NCI-H510A treated with DMSO at 0.1 percent for 48 hours (cell line): Measurements from ENCODE around the gene MAMDC2.

ENCODE experiments used
- DNase-seq: peaks from one replicate; lab custom pipeline; 2025; lab: John Stamatoyannopoulos, UW

The MAMDC2 gene

DNA sequence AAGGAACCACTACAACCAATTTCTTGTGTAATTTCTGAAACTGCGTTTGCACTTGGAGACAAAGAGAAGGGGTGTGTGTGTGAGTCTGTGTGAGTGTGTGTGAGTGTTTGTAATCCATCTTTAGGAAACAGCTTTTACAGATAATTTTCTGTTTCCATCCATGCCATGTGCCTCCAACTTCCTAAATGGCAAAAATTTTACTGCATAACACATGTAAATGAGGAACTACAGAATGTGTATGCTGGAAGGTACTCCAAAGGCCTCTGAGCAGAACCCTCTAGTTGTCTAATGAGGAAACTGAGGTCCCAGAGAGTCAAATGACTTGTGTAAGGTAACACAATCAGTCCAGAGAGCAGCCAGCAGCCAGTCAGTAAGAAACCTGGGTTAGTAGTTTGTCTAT, 20.8 kb downstream of the MAMDC2 start:
- no peak for DNase-seq

DNA sequence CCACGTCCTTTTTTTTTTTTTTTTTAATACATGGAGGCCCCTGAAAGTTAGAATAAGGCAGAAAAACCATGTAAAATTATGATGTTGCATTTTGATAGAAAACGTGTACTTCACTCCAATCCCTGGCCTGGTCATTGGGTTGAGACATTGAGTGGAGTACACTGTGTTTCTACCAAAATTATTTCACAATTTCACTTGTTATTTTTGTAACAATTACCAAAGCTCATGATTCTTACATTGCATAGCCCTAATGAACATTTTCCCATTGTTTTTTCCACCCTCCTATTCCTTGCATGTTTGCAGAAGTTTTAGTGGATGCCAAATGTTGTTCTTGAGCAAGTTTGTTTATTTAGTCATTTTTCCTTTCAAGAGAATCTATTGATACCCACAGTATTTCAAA, 21.9 kb downstream of the MAMDC2 start:
- no peak for DNase-seq

DNA sequence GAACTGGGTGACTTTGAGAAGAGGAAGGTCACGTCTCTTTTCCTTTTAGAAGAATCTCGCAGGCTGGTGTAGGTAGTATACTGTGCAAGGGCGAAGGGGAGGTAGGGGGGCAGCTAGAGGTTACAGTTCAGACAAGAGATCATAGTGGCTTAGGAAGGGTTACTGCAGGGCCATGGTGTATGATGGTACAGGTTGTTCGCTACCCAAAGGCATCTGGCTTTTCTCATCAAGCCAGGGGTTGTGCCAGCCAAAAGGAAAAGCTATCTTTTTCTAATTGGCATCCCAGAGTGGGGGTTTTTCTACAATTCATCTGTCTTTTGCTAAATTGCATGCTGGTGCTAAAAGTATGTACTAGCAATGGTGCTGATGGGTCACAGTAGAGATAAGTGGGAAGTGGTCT, 22.8 kb downstream of the MAMDC2 start:
- DNase-seq: no peak

DNA sequence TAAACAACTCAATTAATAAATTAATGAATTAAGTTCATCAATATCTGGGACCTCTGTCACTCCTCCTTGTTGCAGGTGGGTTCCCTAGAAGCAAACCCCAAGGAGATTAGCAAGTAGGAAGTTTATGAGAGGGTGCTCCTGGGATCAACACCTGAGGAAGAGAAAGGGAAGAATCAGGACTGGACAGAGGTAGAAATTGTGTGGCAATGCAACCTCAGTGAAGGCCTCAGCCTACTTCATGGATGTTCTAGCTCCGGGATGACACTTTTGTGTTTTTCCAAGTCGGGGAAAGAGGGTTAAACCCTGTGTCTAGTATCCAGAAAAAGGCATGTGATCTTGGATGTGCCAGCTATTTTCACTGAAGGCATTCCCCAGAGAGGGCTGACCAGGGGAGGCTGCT, 23.2 kb downstream of the MAMDC2 start:
- no peak for DNase-seq

DNA sequence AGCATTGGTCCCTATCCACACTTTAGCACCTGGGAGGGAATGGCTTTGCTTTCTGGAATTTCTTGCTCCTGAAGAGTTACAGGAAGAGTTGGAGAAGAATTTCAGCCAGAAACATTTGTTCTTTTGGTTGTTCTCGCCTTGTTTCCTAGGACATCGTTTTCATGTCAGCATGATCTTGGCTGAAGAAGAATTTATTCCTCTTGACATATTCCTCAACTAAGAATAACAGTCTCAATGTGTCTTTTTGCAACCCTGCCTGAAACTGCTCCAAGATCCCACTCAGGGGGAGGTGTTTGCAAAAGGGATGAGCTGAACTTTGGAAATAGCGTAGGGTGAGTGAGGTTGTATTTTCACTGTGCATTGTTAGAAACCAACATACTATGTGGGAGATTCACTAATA, 26.1 kb downstream of the MAMDC2 start:
- DNase-seq: no peak

DNA sequence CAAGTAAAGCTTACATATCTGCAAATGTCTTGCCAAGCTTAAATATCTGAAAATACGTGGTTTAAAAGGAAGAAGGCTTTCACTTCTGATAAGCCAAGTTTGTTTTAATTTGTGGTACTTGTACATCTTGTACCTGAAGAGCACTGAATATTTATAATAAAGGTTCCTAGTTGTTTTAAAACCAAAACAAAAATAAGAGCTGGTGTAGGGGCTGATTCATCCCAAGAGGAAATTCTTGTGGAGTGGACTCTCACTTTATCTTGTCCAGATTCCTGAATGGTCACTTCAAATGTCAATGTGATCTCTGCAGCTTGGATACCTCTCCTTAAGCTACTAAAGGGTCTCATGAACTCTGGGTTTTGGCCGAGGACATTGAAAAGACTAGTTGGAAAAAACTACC, 29.5 kb downstream of the MAMDC2 start:
- no peak for DNase-seq

DNA sequence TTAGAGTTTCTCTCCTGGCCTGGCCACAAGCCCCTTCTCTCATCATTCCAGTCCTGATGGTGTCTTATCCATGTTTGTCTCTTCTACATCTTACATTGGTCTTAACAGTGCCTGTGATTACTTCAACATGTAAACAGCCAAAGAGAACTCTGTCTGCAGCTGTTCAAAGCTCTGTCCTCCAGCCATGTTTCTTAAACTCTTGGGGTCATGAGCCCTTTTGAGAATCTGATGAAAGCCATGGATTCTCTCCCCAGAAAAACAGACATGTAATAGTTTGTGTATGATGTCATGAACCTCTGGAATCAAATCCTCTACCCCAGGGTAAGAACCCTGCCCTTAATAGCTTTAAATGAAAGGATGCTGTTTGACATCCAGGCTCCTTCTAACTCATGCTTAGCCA, 30.1 kb downstream of the MAMDC2 start:
- DNase-seq: no peak

DNA sequence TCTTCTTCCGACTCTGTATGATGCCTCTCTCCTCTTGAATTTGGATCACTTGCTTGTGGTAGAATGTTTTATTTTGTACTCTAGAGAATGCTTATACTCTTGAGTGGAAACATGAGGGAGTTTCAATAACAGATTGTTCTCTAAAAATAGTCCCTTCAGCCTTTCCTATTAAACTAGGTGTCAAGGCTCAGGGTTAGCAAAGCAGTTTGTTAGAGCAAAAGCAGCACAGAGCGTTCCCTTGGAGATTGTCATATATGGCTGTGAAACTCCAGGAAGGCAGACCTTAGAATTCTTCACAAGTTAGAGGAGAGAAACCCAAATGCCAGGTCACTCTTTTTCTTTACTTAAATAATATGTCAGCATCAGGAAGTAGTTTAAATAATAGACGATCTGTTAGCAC, 33.0 kb downstream of the MAMDC2 start:
- no peak for DNase-seq

DNA sequence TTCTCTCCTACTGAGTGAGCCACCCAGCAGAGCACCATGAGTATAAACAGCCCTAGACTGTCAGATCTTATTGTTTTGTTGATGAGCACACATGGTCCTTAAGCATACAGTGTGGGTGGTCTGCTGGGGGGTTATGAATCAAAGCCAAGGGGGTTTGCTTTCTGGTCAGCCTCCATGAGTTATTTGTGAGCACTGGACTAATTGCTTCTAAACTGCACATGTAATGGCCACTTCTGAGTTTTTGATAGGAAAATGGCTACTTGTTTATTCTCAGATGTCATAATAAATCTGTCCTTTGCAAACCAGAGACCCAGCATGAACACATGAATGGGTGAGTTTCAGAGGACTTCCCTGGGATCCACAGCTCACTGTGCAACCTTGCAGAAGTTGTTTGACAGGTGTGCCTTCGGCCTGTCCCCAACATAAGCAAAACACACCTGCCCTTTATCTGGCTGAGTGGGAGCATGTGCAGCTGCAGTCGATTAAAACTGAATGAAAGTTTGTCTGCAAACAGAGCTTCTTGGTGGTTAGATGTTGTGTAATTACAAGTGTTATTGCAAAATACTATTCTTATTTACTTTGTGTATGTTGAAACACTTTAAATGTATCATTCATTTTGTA, 35.9 kb downstream of the MAMDC2 start:
- DNase-seq: peak; percentile 97

DNA sequence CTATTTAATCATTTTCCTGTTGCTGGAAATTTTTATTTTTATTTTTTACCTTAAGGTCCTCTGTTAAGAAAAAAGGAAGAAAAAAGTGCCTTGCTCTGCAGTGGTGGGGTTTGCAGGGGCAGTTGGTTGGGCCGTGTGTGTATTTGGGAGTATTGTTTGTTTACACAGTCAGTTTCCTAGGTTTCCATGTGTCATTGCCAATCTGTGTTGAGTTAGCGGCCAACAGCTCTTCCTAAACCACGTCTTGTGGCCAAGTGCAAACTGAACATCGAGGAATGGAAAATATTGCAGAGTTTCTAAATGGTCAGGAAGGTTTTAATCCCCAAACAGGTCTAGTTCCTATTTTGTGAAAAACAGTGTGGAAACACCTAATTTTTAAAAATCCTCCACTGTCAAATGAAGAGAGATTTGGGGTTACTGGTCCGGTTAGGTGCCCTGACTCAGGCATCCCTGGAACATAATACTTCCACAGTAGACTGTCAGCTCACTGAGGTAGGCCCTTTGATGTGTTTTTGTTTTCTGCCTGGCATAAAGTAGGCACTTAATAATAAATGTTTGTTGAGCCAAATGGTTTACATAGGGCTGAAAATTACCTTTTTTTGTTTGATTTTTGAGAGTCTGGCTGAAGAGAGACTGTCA, 37.0 kb downstream of the MAMDC2 start:
- peak; percentile 62 for DNase-seq

DNA sequence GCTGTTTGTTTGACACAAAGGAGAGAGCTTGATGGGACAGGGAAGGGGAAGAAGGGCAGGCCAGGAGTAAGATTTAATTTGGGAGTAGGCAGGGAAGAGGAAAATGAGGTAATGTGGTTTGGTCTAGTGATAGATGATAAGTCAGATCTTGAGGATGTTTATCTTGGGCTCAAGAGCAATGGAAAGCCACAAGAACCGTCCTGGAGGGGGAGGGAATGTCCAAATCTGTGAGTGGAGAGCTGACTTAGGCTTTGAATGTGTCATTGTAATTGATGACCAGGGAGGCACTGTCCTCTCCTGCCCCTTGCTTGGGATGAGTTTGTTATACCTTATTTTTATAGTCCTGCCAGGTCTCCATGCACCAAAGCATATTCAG, 37.5 kb downstream of the MAMDC2 start:
- no peak for DNase-seq

DNA sequence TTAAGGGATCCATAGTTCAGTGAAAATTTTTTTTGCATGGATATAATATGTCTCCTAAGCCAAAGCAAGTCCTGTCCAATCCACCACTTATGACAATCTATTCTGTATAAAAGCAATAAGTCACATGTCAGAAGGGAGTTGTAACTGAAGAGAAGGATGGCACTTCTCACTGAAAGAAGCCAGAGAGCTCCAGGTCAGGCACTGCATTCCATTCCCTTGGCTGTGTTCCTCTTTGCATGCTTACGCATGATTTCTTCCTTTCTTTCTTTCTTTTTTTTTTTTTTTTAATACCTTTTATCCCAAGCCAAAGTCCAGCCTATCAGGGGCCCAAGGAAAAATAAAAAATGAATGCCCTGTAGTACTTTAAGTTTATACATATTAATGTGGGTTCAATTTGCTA, 39.8 kb downstream of the MAMDC2 start:
- DNase-seq: no peak

DNA sequence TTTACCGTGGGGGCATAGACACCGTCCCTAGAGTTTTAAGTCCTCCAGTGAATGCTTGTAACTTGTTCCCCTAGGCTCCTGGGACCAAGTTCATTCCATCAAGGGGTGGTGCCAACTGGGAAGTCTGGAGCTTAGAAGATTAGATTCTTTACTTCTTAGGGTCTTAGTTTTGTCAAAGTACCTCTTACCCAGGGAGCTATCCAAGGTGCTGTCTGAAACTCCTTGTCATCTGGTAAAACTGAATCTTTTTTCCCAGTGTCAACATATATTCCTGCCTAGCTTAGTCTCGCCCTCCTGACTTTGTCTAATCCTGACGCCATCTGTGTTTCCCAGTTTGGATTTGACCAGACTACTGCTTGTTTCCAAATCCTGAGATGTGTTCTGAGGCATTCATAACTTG, 41.6 kb downstream of the MAMDC2 start:
- no peak for DNase-seq

DNA sequence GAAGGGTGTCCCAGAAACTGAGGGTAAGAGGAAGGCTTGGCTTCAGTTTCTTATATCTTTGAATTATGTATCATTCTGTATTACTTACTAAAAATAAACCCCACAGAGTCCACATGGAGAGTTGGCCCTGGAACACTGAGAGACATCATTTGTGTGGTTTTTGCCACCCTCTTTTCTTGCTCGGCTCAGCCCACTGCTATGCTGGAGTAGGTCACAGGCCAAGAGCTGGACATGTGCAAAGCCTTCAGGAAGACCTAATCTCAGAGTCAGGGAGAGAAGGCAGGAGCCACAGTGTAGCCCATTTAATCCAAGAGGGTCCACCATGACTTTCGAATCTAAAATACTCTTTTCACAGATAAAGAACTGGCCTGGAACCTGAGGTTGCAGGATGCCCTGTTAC, 47.5 kb downstream of the MAMDC2 start:
- DNase-seq: no peak

DNA sequence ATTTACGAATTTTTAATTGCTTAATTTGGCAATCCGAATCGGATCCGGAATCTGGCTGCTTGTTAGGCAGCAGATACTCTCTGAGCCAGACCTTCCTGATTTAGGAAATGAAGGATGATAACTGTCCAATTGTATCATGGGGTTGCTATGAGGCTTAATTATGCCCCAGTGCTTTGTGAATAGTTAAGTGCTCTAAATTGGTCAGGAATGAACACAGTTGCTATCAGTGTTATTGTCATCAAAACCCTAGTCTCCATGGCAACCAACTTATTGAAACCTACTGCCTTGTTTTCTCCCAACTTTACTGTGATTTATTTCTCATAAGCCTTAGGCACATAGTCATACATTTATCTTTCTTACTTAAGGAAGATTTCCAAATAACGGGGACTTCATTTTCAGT, 47.9 kb downstream of the MAMDC2 start:
- DNase-seq: no peak

DNA sequence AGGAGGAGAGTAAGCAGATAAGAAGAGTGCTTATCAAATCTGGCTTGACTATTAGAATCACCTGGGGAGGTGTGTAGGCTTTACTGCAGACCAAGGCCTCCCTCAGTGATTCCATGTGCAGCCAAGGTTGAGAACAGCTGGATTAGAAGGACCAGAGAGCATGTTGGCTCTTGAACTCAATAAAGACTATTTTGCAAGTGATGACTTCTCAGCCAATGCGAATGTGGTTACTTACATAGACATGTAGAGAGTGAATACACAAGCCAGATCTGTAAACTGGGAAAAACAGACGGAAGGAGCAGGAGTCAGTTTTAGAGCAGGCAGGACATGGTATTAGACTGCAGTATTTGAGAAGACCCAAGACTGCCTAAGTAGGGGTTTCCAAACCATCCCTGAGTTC, 48.5 kb downstream of the MAMDC2 start:
- no peak for DNase-seq

DNA sequence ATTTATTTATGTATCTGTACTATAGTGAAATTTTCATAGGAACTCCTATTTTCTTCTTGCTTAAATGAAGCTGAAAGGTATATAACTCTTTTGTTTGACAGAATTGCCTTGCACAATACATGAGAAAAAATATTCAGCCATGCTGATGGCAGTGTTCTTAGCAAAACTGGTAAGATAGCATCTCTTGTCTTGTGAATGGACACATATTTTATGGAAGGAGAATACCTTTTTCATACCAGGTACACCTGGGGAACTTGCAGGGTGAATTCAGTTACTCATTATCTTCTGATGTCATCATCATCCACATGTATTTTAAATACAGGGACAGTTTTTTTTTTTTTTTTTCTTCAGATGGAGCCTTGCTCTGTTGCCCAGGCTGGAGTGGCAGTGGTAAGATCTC, 49.4 kb downstream of the MAMDC2 start:
- no peak for DNase-seq

DNA sequence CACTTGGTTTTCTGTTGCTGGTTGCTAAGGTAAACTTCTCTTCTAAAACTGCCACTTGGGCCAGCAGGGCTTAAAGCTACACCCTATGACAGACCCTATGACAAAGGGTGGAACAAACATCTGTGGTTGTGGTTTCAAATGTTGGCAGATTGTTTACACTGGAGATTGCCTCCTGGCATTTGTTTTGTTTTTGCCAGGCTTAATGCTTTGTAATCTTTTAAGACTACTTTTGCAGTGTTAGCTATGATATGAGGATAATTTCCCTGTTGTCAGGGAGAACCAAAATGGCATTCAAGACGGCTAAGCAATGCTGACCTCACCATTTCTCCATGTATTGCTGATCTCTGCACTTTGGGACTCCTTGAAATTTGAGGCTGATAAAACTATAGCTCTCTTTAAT, 50.3 kb downstream of the MAMDC2 start:
- no peak for DNase-seq

DNA sequence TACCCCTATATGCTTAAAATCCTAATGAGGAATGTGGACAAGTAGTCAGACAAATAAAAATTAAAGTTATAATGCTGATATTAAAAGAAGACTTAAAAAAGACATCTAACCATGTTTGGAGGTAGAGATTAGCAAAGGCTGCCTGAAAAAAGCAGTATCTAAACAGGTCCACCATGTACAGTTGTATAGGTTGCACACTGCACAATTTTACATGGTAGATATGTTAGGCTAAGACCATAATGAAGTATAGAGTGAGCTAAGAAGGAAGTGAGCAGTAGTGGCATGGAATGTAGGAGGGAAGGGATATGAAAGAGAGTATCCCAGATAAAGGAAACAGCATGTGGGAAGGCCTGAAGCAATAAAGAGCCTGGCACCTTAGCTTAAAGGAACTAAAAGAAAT, 51.1 kb downstream of the MAMDC2 start:
- no peak for DNase-seq

DNA sequence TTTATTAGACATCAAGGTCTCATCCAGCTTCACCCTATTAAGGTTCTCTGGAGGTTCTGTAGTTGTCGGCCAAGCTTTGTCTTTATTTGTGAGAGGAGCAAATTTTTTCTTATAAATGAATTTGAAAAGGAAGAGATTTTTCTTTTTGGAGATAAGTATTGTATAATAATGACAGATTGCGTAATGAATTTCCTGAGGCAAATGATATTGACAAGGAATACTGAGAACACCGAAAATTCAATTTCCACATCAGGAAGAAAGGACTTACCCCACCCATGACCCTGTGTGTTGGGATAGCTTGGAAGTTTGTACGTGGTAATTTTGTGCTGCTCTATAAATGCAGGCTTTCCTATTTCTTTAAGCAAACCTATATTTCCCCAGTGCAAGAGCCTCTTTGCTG, 53.5 kb downstream of the MAMDC2 start:
- DNase-seq: no peak

DNA sequence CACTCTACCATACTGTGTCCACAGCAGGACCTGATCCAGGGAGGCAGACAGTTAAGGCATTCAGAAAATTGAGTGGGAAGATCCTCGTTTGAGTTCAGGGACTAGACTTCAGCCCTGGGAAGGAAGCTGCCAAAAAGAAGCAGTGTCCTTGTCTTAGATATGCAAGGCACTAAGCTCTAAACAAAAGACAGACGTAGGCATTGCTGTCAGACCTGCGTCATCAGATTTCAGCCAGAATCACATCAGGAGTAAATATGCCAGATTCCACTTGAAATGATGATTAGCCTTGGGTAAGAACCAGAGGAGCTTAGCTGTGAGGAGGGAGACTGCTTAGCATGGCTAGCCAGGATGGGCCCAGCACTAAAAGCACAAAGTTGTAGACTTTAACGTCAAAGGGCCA, 56.7 kb downstream of the MAMDC2 start:
- DNase-seq: no peak

DNA sequence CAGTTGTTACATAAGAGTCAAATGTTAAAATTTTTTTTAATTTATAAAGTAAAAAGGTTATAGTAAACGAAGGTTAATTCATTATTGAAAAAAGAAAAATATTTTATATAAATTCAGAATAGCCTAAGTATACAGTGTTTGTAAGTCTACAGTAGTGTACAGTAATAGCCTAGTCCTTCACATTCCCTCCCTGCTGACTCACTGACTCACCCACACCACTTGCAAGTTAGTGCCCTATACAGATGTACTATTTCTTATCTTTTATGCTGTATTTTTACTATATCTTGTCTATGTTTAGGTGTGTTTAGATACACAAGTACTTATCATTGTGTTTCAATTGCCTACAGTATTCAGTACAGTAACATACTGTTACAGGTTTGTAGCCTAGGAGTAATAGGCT, 57.6 kb downstream of the MAMDC2 start:
- no peak for DNase-seq

DNA sequence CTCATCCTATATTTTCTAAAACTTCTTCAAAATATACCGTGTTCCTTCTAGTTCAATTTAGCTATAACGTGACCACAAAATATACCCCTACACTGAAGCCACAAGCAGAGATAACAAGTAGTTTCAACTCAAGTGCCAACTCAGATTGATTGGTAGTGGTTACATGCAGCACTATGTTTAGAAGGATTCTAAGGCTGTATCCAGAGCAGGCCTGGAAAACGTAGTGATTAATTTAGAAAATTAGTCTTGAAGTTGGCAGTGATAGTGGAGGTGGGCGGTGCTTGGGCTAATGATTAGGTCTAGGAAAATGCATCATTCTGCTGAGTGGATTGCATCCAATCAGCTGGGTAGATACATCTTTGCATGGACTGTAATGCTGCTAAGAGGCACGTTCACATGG, 61.5 kb downstream of the MAMDC2 start:
- DNase-seq: no peak

DNA sequence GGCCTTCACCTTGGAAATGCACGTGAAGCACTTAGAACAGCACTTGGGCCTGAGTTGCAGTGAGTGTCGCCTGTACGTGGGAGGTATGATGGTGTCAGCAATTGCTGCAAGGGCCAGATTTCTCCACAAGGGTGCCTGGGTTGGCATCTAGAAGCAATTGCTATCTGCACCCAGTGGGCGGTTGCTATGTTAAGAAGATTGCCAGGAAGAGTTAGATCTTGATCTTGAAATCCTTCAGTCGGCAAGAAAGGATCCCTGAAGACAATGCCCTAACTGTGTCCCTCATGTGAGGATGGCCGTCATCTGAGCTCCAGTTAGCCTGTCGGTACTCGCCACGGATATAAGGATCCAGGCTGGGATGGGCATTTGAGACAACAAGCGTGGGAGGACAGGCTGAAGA, 62.9 kb downstream of the MAMDC2 start:
- no peak for DNase-seq

DNA sequence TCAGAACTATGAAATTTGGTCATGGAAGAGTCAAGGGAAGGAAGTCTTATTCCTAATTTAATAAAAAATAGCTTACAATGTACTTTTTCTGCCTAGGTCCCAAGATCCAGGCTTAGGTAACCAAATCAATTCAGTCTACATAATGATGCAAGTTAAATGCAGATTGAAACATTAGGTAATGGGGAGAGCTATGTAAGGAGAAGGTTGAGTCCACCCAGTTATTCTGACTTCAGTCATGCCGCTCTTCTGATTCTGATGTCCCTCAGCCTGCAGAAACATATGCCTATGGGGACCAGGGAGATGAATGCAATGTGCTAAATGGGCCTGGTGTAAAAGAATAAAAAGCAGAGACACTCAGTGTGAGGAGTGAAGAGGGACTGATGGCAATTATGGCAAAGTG, 63.9 kb downstream of the MAMDC2 start:
- no peak for DNase-seq
